Inferior parietal cortex (tissue), 1 donor: Measurements from ENCODE around the gene PEAK3.
A peak's percentile ranks its signal among the peaks of the same experiment; 100 is the strongest.
"Not testable (repeated sequence)": the region's sequence is repeated elsewhere in the genome, so short reads cannot be mapped to it uniquely, and the experiment has no call there.

Experiments
- DNase-seq: peaks from one replicate; pipeline ENCODE4 v3.0.0-alpha.2; 2016; ENCODE audit errors: extremely low spot score

Gene PEAK3

DNA sequence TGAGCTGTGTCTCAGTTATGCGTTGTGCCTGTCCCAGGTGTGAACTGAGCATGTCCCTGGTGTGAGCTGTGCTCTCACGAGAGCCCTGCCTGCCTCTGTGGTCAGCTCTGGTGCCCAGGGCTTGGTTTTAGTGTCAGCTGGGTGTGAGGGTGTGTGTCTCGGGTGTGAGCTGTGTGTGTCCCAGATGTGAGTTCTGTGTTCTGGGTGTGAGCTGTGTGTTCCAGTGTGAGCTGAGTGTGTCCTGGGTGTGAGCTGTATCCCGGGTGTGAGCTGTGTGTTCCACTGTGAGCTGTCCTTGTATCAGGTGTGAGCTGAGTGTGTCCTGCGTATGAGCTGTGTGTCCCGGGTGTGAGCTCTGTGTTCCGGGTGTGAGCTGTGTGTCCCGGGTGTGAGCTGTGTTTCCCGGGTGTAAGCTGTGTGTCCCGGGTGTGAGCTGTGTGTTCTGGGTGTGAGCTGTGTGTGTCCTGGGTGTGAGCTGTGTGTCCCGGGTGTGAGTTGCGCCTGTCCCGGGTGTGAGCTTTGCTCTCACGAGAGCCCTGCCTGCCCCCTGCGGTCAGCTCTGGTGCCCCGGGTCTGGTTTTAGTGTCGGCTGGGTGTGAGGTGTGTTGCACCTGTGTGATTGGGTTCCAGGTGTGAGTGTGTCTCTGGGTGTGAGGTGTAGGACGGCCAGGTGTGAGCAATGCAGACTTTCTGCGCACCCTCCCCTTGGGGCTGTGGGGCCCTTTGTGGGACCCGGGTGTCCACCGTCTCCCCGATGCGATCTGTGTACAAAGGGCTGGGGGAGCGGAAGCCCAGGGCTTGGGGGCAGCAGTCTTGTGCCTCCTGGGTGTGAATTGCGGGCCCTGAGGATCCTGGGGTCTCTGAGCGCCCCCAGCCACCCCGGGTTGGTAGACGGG is 7.1 kb upstream of the PEAK3 start:
- DNase-seq: no peak

DNA sequence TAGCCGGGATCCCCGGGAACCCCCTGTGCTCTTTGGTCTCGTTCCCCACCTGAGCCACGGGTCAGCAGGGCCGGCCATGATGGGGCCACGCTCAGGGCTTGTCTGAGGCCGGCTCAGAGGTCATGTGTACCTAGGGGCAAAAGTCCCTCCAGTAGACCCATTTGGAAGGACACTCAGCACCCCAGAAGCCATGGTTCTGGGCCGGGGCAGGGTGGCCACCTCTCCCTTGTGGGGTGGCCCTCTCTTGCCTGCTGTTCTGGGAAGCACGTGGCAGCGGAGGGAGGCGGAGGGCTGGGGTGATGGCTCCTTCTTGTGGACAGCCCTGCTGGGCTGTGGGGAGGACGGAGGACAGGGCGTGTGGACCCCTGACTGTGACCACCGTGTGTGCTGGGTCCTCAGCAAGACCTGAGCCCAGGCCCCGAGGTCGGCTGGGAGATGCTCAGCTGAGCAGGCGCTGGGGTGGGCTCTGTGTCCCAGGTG is 6.4 kb upstream of the PEAK3 start:
- no peak for DNase-seq

DNA sequence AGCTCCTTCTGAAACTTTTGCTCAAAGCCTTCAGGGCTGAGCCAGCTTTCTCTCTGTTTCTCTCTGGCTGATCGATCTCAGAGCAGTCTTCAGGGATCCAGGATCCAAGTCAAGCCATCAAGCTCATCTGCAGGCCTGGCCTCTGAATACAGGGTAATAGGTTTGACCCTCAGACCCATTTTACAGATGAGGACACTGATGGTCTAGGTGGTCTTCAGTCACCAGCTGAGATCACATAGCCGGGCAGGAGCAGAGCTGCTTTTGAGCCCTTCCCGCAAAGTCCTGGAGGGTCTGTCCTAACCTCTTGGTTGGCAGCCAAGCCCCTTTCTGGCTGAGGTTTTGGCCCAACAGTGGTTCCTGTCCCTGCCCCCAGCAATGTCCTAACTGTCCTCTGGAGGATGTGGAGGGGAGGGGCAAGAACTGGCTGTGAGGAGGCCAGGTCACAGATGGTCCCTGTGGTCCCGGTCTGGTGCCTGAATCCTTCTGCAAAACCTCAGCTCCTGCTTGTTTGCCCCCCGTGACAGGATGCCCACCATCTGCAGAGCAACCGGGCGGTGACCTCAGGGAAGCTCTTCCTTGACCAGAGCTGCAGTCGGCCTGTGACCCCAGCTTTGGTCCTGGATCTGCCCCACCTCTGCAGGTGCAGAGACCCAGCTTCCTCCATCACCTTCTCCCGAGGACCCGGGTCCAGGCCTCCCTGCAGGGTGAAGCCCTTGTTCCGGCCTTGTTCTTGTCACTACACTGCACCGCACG is 5.8 kb upstream of the PEAK3 start:
- DNase-seq: no peak

DNA sequence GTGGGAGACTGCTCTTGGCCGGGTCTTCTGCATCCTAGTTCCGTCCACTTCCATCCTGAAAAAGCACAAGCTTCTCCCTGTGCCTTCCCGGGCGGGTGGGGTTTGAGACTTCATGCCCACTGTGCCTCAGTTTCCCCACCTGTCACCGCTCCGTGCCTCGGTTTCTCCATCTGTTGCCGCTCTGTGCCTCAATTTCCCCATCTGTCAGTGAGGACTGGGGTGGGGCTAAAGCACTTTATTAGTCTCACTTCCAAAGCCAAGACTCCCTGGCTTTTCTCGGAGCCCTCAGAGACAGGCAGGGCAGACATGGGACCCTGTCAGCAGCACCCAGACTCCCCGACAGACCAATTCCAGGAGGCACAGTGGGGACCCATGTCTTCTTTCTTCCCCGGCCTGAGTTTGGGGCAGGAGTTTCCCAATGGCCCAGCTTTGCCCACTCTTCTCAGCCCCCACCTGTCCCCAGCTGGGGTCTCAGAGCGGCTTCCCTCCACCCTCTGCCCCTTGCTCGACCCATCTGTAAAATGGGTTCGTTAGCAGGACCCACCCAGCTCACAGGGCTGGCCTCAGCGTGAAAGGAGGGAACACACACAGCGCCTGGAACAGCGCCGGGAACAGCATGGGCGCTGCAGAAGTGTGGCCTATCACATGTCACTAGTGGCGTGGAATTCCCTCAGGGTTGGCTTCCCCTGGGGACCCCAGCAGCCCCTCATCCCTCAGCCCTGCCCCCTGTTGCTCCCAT is 4.6 kb upstream of the PEAK3 start:
- DNase-seq: no peak

DNA sequence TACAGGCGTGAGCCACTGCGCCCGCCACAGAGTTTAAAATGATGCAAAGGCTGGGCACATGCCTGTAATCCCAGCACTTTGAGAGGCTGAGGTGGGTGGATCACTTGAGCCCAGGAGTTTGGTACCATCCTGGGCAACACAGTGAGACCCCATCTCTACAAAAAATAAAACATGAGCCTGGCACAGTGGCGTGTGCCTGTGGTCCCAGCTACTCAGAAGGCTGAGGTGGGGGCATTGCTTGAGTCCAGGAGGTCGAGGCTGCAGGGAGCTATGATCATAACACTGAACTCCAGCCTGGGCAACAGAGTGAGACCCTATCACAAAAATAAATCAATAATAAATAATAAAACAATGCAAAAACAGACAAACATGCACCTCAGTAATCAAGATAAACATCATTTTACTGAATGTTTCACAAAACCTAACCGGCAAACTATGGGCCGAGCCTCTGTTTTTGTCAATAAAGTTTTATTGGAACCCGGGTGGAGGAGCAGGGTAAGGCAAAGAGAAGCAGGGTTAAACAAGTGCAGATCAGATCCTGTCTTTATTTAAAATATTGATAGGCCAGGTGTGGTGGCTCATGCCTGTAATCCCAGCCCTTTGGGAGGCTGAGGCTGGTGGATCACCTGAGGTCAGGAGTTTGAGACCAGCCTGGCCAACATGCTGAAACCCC is 2.0 kb upstream of the PEAK3 start:
- no peak for DNase-seq

DNA sequence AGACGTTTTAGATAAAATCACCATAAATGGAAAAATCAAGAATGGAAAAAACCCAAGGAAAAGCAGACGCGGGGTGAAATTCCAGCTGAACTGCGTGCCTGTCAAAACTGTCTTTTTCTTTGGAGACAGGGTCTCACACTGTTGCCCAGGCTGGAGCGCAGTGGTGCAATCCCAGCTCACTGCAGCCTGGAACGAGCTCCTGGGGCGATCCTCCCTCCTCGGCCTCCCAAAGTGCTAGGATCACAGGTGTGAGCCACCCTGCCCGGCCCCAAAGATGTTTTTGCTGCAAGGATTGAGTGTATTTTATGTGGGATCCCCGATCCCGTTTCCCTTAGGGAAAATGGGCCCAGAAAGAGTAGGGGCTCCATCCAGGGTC is 875 bp upstream of the PEAK3 start:
- DNase-seq: no peak

DNA sequence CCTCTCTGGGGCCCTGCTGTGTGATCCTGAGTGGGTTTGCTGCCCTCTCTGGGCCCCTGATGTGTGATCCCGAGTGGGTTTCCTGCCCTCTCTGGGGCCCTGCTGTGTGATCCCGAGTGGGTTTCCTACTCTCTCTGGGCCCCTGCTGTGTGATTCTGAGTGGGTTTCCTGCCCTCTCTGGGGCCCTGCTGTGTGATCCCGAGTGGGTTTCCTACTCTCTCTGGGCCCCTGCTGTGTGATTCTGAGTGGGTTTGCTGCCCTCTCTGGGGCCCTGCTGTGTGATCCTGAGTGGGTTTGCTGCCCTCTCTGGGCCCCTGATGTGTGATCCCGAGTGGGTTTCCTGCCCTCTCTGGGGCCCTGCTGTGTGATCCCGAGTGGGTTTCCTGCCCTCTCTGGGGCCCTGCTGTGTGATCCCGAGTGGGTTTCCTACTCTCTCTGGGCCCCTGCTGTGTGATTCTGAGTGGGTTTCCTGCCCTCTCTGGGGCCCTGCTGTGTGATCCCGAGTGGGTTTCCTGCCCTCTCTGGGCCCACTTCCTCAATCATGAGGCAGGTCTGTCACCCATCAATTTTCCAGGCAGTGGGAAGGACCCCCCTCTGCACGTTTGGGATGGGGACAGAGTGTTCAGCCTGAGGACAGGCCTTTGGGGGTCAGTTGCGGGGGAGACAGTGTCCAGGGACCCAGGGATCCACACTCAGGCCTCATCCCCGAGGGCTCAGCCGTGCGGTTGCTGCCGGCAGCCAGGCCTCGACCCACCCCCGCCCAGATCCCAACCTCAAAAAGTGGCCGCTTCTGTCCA is 512 bp downstream of the PEAK3 start:
- DNase-seq: not testable (repeated sequence)

DNA sequence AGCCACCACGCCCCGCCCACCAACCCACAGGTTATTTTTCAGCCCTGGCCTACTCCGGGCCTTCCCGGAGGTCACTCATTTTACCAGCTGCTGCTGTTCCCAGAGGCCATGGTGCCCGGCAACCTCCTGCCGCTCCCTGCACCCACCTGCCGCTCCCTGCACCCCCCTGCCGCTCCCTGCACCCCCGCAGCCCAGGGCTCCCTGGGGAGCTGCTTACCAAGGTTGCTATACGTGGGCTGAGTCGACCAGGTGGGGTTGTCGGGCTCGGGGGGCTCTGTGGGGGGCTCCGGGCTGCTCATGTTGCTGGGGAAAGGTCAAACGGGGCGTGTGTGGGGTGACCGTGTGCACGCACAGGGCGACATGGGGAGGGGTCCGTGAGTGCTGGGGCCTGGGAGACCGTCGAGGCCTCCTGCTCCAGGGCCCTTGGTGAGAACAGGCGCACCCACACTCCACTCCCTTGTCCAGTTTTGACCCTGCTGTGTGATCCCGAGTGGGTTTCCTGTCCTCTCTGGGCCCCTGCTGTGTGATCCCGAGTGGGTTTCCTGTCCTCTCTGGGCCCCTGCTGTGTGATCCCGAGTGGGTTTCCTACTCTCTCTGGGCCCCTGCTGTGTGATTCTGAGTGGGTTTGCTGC is 1.2 kb downstream of the PEAK3 start:
- no peak for DNase-seq

DNA sequence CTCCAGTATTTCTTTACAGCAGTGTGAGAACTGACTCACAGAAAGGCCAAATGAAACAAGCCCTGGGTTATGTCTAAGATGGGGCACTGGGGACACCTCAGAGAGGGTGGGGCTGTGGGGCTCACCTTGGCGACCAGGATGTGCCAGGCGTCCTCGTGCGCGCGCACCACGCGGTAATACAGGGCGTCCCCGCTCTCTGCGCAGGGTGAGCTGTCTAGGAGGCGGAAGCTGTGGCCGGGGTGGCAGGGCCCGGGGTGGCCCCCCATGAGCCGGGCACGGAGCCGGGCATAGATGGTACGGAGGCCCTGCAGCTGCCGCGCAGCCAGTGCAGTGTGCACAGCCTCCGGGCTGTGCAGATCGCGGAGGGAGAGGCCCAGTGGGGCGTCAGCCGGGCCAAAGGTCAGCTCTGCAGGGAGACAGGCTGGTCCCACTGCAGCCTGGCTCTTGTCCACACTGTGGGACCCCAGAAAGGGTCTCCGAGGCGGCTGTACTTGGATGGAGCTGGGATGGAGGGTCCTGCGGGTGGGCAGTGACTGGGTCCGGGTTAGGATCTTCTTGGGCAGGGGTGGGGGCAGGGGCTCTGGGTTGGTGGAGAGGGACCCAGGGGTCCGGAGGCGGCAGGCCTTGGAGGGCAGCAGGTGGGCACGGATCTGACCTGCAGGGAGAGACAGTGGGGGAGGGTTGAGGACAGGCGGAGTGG is 3.4 kb downstream of the PEAK3 start:
- DNase-seq: no peak

DNA sequence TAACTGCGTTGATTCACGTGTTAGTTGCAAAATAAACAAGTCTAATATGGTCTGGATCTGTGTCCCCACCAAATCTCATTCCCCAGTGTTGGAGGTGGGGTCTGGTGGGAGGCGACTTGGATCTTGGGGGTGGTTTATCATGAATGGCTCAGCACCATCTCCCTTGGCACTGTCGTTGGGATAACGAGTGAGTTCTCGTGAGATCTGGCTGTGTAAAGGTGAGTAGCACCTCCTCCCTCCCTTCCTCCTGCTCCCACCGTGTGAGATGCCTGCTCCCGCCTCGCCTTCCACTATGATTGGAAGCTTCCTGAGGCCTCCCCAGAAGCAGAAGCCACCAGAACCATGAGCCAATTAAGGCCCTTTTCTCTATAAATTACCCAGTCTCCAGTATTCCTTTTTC is 4.8 kb downstream of the PEAK3 start:
- DNase-seq: no peak

DNA sequence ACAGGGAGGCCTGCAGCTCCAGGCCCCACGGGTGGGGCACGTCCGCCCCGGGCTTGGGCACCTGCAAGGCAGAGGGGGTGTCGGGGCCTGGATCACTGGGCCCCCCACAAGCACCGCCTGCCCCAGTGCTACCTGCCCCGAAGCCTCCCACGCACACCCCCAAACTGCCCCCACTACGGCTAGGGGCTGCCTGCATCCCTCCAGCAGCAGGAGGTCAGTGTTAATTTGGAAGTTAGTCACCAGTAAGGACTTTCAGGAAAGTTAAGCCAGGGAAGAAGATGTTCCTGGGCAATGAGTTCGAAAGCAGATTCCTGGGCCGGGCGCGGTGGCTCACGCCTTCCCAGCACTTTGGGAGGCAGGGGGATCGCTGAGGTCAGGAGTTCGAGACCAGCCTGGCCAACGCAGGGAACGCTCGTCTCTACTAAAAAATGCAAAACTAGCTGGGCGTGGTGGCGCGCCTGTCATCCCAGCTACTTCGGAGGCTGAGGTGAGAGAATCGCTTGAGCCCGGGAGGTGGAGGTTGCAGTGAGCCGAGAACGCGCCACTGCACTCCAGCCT is 5.5 kb downstream of the PEAK3 start:
- DNase-seq: no peak

DNA sequence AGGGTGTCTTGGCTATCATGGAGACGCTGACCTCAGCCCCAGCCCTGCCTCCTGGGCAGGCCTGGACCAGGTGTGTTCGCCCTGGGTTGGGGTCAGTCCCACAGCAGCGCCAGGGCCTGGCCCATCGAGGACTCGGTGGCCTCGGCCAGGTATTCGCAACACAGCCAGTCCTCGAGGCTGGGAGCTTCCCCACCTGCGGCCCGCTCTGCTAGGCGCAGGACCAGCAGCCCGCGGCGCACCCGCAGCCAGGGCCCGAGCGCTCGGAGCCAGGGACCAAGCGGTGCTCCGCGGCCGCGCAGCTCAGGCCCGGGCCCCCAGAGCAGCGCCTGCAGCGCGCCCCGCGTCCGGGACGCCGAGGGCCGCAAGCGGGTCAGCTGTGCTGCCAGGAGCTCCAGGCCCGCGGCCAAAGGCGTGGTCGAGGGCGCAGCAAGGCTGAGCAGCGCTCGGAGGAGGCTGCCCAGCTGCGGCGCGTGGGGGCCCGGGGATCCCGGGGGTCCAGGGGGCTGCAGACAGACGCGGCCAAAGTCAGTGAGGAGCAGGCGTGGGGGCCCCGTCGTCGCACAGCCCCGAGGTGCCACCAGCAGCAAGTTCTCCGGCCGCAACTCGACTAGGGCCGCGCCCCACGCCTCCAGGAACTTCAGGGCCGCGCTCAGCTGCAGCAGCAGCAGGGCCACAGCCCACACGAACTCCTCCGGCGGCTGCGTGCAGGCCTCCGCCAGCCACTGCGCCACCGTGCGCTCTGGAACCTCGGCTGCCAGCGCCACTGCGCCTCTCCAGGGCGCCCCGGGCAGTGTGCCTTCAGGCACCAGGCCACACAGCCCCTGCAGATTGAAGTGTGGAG is 6.2 kb downstream of the PEAK3 start:
- no peak for DNase-seq

DNA sequence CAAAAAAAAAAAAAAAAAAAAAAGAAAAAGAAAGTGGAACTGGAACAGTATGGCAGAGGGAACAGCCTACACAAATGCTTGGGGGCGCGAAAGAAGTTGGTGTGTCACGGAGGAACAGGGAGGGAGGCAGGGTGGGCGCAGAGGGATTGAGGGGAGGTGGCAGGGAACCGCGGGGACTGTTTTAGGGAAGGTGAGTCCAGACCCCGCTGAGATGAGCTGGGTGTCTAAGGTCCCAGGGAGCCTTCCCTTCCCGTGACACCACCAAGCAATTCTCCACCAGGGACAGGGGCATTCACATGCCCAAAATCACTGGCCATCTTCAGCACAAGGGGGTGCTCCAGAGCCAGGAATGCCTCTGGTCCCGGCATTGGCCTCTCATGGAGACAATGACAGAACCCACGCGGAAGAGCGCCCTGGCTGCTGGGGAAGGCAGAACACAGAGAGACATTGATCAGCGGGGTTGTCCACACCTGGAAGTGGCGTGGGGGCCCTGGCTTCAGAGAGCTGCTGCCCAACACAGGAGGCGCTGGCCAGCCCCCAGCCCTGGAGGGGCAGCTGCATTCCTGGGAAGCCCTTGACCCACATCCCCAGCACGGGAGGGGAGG is 6.9 kb downstream of the PEAK3 start:
- DNase-seq: peak; percentile 76

DNA sequence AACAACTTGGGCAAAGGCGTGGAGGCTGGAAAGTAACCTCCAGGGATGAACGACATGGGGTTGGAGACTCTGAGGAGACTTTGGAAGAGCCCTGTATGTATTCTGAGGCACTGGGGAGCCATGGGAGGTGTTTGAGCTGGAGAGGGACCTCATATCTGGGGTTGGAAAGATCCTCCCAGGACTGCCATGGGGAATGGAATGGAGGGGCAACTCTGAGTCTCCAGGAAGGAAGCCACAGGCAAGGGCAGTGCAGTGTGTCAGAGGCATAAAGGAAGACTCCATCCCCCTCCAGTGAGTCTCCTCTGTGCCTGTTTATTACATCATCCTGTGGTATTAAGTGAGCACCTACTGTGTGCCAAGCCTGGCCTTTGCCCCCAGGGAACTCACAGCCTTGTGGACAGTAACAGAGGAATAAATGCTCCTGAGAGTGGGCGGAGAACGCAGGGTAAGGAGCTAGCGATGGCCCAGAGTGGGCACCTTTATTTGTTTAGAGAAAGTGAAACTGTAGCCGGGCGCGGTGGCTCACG is 7.7 kb downstream of the PEAK3 start:
- DNase-seq: no peak

DNA sequence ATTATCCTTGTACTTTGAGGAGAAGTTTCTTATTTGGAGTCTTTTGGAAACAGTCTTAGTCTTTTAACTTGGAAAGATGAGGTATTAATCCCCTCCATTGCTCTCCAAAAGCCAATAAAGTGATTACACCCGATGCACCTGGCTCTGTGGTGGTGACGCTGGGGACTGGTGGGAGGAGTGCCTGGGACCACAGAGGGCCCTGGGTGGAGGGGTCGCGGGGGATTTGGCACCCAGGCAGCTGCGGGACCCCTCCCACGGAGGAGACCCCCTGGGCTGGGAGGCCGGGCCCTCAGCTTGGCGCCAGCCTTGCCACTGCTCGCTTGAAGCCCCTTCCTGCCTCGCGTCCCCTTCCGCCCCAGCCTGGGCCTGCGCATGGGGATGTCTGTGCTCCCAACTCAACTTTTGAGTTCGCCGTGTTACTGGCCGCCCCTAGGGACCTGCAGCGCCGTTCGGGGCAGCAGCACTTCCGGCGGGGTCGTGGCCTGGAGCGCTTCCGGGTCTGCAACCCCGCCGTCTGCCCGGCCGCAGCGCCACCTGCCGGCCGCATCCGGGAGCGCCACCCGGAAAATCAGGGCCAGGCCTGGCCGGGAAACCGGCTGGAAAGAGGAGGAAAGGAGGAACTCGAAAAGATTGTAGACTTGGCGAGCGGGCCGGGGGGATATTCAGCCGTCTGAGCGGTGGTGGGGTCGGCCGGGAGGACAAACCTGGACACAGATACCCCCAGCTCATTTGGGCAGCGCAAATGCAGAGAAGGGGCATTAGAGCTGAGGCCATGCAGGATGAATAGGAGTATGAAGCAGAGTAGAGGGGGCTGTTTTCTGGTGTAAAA is 8.4 kb downstream of the PEAK3 start:
- DNase-seq: peak; percentile 63

DNA sequence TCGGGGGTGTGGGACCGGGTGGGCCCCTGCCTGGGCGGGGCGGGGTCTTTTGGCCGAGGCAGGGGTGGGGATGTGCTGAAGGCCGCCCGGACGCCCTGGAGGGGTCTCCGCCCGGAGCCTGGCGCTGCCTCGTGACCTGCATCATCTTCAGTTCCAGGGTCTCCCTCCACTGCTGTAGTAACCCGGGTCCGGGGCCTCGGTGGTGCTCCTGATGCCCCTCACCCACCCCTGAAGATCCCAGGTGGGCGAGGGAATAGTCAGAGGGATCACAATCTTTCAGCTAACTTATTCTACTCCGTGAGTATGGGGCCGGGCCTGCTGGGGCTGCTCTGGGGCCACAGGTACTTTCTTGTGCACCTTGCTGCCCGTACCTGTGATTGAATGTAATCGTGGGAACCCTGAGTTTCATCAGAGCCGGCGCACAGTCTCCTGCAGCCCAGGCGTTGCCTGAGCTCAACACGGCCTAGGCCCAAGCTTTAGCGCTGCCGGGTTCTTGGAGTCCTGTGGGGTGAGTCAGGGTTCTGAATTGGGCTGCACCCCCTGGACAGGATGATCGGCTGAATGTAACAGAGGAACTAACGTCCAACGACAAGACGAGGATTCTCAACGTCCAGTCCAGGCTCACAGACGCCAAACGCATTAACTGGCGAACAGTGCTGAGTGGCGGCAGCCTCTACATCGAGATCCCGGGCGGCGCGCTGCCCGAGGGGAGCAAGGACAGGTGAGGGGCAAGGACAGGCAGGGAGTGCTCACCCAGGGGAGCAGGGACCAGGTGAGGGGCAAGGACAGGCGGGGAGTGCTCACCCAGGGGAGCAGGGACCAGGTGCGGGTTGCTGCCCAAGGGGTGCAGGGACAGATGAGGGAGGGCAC is 10.5 kb downstream of the PEAK3 start:
- no peak for DNase-seq
